ENCODE data around the gene ATF6. TPM values are rescaled to one million over a fixed set of nuclear protein-coding genes. Genes with fewer than 3 reads are reported as not detected.

ATF6 gene
- total RNA-seq, 1 donor from 2014 or later = 31.3 TPM

GRCh38 chr1:161954050-161954449 is 187.9 kb downstream of the ATF6 start:
- Histone ChIP-seq H3K36me3 (peaks cover 11% of the 10 kb centered on the region), H3K27ac (no peak overlapping the region), H3K4me1 (peaks cover 15% of the 10 kb centered on the region), H3K4me3 (no peak overlapping the region), H3K27me3 (ENCODE audit: low read depth) (no peaks in the 10 kb centered on the region), H3K9me3 (no peaks in the 10 kb centered on the region)
- TF ChIP-seq CTCF (IDR thresholded peaks at IDR 0.05) = no peak
- intact Hi-C loops (cut with DNase I) = no loop called here
- ATAC-seq (peak; percentile 50 to 68), DNase-seq (no peak)

GRCh38 chr1:161954466-161954865 is 188.3 kb downstream of the ATF6 start:
- DNase-seq (no peak), ATAC-seq (no peak)
- Histone ChIP-seq H3K27ac (no peak overlapping the region), H3K27me3 (ENCODE audit: low read depth) (no peaks in the 10 kb centered on the region), H3K36me3 (peaks cover 13% of the 10 kb centered on the region), H3K4me1 (peaks cover 15% of the 10 kb centered on the region), H3K9me3 (no peaks in the 10 kb centered on the region), H3K4me3 (no peak overlapping the region)
- intact Hi-C loops (cut with DNase I) = no loop called here
- TF ChIP-seq CTCF (IDR thresholded peaks at IDR 0.05) = no peak

GRCh38 chr1:161955606-161956005 is 189.5 kb downstream of the ATF6 start:
- H3K9me3 ChIP-seq = no peaks in the 10 kb centered on the region
- H3K27ac ChIP-seq = no peak overlapping the region
- H3K4me3 ChIP-seq = no peak overlapping the region
- H3K36me3 ChIP-seq = peaks cover 13% of the 10 kb centered on the region
- peaks cover 15% of the 10 kb centered on the region for H3K4me1 ChIP-seq
- intact Hi-C loops (cut with DNase I) = no loop called here
- TF ChIP-seq CTCF (IDR thresholded peaks at IDR 0.05) = no peak
- no peak for DNase-seq
- no peak for ATAC-seq
- H3K27me3 ChIP-seq (ENCODE audit: low read depth) = no peaks in the 10 kb centered on the region

- Histone ChIP-seq H3K27ac (no peak overlapping the region), H3K4me3 (no peak overlapping the region), H3K4me1 (peaks cover 15% of the 10 kb centered on the region), H3K27me3 (ENCODE audit: low read depth) (no peaks in the 10 kb centered on the region), H3K9me3 (no peaks in the 10 kb centered on the region), H3K36me3 (peaks cover 13% of the 10 kb centered on the region)
- intact Hi-C loops (cut with DNase I) = no loop called here
- DNase-seq (no peak), ATAC-seq (no peak)
- TF ChIP-seq CTCF (IDR thresholded peaks at IDR 0.05) = no peak
Measured at GRCh38 chr1:161956097-161956496, 190.0 kb downstream of the ATF6 start.

- ATAC-seq (no peak), DNase-seq (no peak)
- Histone ChIP-seq H3K27ac (no peak overlapping the region), H3K36me3 (peaks cover 13% of the 10 kb centered on the region), H3K27me3 (ENCODE audit: low read depth) (no peaks in the 10 kb centered on the region), H3K4me1 (peaks cover 15% of the 10 kb centered on the region), H3K9me3 (no peaks in the 10 kb centered on the region), H3K4me3 (no peak overlapping the region)
- intact Hi-C loops (cut with DNase I) = no loop called here
- TF ChIP-seq CTCF (IDR thresholded peaks at IDR 0.05) = no peak
Measured at GRCh38 chr1:161956930-161957329, 190.8 kb downstream of the ATF6 start.

GRCh38 chr1:161958425-161958824 is 192.3 kb downstream of the ATF6 start:
- no peaks in the 10 kb centered on the region for H3K9me3 ChIP-seq
- DNase-seq (no peak), ATAC-seq (no peak)
- no peak overlapping the region for H3K27ac ChIP-seq
- H3K4me3 ChIP-seq = no peak overlapping the region
- no peak for TF ChIP-seq CTCF (IDR thresholded peaks at IDR 0.05)
- intact Hi-C loops (cut with DNase I) = no loop called here
- H3K36me3 ChIP-seq = peaks cover 13% of the 10 kb centered on the region
- H3K27me3 ChIP-seq (ENCODE audit: low read depth) = no peaks in the 10 kb centered on the region
- peaks cover 19% of the 10 kb centered on the region for H3K4me1 ChIP-seq
